Calu3 (cell line): ENCODE results near the gene CXorf65. TPM values are rescaled to one million over a fixed set of nuclear protein-coding genes. Genes with fewer than 3 reads are reported as not detected.

Experiments
- BruUV-seq: library from RNA; stranded (reverse); fragments of 400-500 nt; replicated peaks from 2 replicates; lab custom pipeline; 2021; lab: Mats Ljungman, UMichigan
- CTCF ChIA-PET: fragments of 300-600 bp; sonication (Branson Sonifier 250); formaldehyde crosslinking; loops from one replicate; lab custom pipeline; 2022; ENCODE audit warnings: antibody characterized with exemption; lab: Charles Lee
- DNase-seq: peaks from one replicate; pipeline ENCODE4 v3.0.0; 2022
- H3K27ac Mint-ChIP-seq: one replicate; pipeline ENCODE4 v1.8.0; 2022; ENCODE audit warnings: mixed read lengths; ENCODE audit not compliant: unreplicated experiment
- H3K27me3 Mint-ChIP-seq: one replicate; pipeline ENCODE4 v1.8.0; 2022; ENCODE audit warnings: mixed read lengths; ENCODE audit not compliant: unreplicated experiment
- H3K36me3 Mint-ChIP-seq: one replicate; pipeline ENCODE4 v1.8.0; 2022; ENCODE audit warnings: mild to moderate bottlenecking, moderate library complexity, mixed read lengths; ENCODE audit not compliant: insufficient read depth, unreplicated experiment
- H3K4me1 Mint-ChIP-seq: one replicate; pipeline ENCODE4 v1.8.0; 2022; ENCODE audit warnings: mild to moderate bottlenecking, low read depth, mixed read lengths; ENCODE audit not compliant: unreplicated experiment
- H3K4me3 Mint-ChIP-seq: one replicate; pipeline ENCODE4 v1.8.0; 2022; ENCODE audit warnings: mild to moderate bottlenecking, low read depth, moderate library complexity, mixed read lengths; ENCODE audit not compliant: unreplicated experiment
- H3K9me3 Mint-ChIP-seq: one replicate; pipeline ENCODE4 v1.8.0; 2022; ENCODE audit warnings: low read depth, mixed read lengths; ENCODE audit not compliant: unreplicated experiment
- intact Hi-C: fragments of 100-400 bp; cut with micrococcal nuclease; formaldehyde crosslinking; loops from one replicate; pipeline ENCODE4 v1.10.0; 2022; ENCODE audit not compliant: unreplicated experiment
- total RNA-seq: library from RNA; stranded (reverse); gene quantifications from 2 replicates; pipeline ENCODE4 v1.2.3, GENCODE V29; 2022
- TF ChIP-seq, protein P1 (sequence below): fragments of 200-600 bp; IDR thresholded peaks from one replicate; pipeline ENCODE4 v1.8.0; 2022; ENCODE audit warnings: antibody characterized with exemption; ENCODE audit not compliant: unreplicated experiment

The CXorf65 gene
- total RNA-seq, 1 experiment from 2014 or later, result not detected

- H3K36me3 Mint-ChIP-seq, result no peaks in the 10 kb centered on the region
- H3K27ac Mint-ChIP-seq, result no peak overlapping the region
- no peaks in the 10 kb centered on the region for H3K27me3 Mint-ChIP-seq
- peaks cover 8% of the 10 kb centered on the region for H3K4me1 Mint-ChIP-seq
- BruUV-seq, result no TSS peak
- DNase-seq, result no peak
- TF ChIP-seq, protein P1, sequence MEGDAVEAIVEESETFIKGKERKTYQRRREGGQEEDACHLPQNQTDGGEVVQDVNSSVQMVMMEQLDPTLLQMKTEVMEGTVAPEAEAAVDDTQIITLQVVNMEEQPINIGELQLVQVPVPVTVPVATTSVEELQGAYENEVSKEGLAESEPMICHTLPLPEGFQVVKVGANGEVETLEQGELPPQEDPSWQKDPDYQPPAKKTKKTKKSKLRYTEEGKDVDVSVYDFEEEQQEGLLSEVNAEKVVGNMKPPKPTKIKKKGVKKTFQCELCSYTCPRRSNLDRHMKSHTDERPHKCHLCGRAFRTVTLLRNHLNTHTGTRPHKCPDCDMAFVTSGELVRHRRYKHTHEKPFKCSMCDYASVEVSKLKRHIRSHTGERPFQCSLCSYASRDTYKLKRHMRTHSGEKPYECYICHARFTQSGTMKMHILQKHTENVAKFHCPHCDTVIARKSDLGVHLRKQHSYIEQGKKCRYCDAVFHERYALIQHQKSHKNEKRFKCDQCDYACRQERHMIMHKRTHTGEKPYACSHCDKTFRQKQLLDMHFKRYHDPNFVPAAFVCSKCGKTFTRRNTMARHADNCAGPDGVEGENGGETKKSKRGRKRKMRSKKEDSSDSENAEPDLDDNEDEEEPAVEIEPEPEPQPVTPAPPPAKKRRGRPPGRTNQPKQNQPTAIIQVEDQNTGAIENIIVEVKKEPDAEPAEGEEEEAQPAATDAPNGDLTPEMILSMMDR, result no peak
- CTCF ChIA-PET, result no interaction called here
- intact Hi-C loops, result no loop called here
- no peaks in the 10 kb centered on the region for H3K9me3 Mint-ChIP-seq
- H3K4me3 Mint-ChIP-seq, result no peak overlapping the region
These were observed 20.6 kb downstream of the CXorf65 start for GRCh38 chrX:71085900-71086299.

DNA sequence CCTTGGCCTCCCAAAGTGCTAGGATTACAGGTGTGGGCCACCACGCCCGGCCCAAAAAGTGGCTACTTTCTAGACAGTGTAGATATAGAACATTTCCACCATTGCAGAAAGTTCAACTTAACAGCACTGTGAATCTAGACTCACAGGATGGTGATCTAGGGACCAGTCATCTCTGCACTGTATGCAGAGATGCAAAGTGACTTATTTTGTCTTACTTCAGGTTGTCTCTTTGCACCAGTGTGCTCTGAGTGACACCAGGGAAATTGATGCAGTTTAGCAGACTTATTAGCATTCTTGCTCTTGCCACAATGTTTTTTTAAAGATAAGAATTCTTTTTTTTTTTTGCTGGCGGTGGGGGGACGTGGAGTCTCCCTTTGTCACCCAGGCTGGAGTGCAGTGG, 23.7 kb downstream of the CXorf65 start:
- H3K9me3 Mint-ChIP-seq, result no peaks in the 10 kb centered on the region
- intact Hi-C loops, result no loop called here
- TF ChIP-seq, protein P1, result no peak

DNA sequence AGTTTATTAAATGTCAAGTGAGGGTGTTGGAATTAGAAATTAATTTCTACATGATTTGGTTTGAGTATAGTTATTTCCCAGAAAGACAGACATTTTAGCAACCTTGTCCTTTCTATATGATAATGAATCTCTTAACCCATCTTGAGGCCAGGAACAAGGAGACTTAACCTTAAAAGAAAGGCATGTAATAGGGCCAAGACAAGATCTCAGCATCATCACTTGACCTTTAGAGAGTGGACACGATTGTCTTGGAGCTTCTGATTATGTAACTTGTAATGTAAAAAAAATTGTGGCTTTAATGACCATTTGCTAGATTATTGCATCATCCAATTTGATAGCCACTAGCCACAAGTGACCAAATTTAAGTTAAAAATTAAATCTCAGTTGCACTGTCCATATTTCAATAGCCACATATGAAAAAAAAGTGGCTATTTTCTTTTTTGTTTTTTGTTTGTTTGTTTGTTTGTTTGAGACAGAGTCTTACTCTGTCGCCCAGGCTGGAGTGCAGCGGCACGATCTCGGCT, 24.4 kb downstream of the CXorf65 start:
- no peaks in the 10 kb centered on the region for H3K9me3 Mint-ChIP-seq
- no TSS peak for BruUV-seq
- no peak overlapping the region for H3K4me3 Mint-ChIP-seq

More for the DNA sequence above, 23.7 kb downstream of the CXorf65 start:
- CTCF ChIA-PET, result no interaction called here
- Mint-ChIP-seq H3K4me3 (no peak overlapping the region), H3K27me3 (peaks cover 17% of the 10 kb centered on the region), H3K27ac (no peak overlapping the region), H3K4me1 (peaks cover 9% of the 10 kb centered on the region), H3K36me3 (no peaks in the 10 kb centered on the region)
- no peak for DNase-seq
- BruUV-seq, result no TSS peak

GRCh38 chrX:71081330-71082123, 25.0 kb downstream of the CXorf65 start:
- no TSS peak for BruUV-seq
- intact Hi-C loops, result no loop called here
- H3K9me3 Mint-ChIP-seq, result no peaks in the 10 kb centered on the region
- H3K4me1 Mint-ChIP-seq, result peaks cover 9% of the 10 kb centered on the region
- TF ChIP-seq, protein P1, result no peak
- DNase-seq, result no peak
- no peak overlapping the region for H3K27ac Mint-ChIP-seq
- no peak overlapping the region for H3K4me3 Mint-ChIP-seq
- peaks cover 20% of the 10 kb centered on the region for H3K27me3 Mint-ChIP-seq
- no peaks in the 10 kb centered on the region for H3K36me3 Mint-ChIP-seq
- CTCF ChIA-PET, result interaction anchor here (0.6 kb wide), 1 partner anchor 9 kb away, joined by 3 read pairs; no protein-coding TSS in a partner anchor

More for the DNA sequence above, 24.4 kb downstream of the CXorf65 start:
- H3K4me1 Mint-ChIP-seq, result peaks cover 9% of the 10 kb centered on the region
- no peak for DNase-seq
- CTCF ChIA-PET, result interaction anchor here (0.6 kb wide), 1 partner anchor 8 kb away, joined by 3 read pairs; no protein-coding TSS in a partner anchor
- H3K36me3 Mint-ChIP-seq, result no peaks in the 10 kb centered on the region
- intact Hi-C loops, result no loop called here
- H3K27ac Mint-ChIP-seq, result no peak overlapping the region
- TF ChIP-seq, protein P1, result no peak
- peaks cover 20% of the 10 kb centered on the region for H3K27me3 Mint-ChIP-seq
